HS-27A (cell line): ENCODE measurements around the gene MGMT.

Experiments
- DNase-seq: peaks from one replicate; pipeline ENCODE4 v3.0.0-alpha.2; 2012; ENCODE audit warnings: low read depth, missing footprints

The MGMT gene

GRCh38 chr10:129593953-129594352 lies 126.9 kb downstream of the MGMT start:
- no peak for DNase-seq

GRCh38 chr10:129594811-129595210 lies 127.8 kb downstream of the MGMT start:
- no peak for DNase-seq

GRCh38 chr10:129598413-129598812 lies 131.4 kb downstream of the MGMT start:
- no peak for DNase-seq

GRCh38 chr10:129599160-129599559 lies 132.1 kb downstream of the MGMT start:
- no peak for DNase-seq

DNA sequence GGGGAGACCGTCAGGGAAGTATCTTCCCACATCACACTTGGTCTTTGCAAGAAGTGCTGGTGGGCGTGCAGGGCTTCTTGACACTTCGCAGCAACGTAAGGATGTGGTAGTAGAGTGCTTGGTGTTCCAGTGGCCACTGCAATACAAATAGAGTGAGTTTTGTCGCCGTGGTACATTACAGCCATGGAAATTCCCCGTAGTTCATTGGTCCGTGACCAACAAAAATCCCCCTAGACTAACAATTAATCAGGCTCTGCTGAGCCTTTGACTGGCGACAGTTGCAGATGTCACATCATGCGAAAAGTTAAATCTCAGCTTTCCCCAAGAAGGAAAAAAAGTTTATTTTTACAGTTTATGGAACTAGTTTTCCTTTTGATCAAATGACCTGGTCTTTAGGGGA lies 134.7 kb downstream of the MGMT start:
- no peak for DNase-seq

- no peak for DNase-seq
These were observed 136.0 kb downstream of the MGMT start for GRCh38 chr10:129602938-129603535.

GRCh38 chr10:129604333-129605032 lies 137.4 kb downstream of the MGMT start:
- DNase-seq = no peak

- no peak for DNase-seq
These were observed 138.4 kb downstream of the MGMT start for GRCh38 chr10:129605266-129605985.

DNA sequence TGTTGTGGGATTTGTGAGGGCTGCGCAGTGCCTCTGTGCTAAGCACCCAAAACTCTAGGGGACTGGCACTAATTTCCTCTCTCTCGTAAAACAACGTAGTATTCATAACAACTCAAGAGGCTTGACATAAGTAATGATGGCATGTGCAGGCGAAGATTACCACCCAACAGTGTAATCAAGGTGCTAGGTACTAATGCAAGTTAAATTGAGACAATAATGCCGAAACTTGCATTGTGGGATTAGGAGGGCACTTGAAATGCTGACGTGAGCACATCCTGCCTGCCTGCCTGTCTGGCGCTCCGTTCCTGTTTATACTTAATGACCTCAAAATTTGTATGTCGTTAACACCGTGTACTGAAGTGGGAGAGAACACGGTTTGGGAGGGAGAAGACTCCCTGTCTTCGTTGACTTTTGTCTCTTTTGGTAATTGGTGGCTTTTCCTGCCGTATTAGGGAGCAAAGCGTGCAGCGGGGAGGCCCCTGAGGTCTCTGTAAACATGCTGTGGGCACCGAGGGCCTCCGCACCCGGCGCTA lies 139.0 kb downstream of the MGMT start:
- DNase-seq = no peak

- no peak for DNase-seq
These were observed 140.6 kb downstream of the MGMT start for GRCh38 chr10:129607607-129608109.

DNA sequence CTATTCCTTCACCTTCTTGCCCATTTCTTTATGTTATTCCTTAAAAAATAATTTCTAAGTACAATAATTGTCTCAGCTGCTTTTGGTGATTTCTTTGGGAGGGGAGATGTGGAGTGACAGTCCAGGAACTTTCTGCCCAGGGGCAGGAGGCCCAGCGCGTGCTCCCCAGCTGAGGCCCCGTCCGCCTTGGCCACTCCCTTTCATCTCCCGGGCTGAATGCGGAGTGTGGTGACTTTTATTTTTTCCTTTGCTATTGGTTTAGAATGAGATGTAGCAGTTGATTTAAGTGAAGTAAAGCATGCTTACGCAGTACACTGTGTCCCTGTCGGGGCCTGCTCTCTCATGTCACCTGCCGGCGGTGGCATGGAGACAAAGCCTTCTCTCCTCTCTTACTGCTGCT lies 141.6 kb downstream of the MGMT start:
- DNase-seq = no peak

DNA sequence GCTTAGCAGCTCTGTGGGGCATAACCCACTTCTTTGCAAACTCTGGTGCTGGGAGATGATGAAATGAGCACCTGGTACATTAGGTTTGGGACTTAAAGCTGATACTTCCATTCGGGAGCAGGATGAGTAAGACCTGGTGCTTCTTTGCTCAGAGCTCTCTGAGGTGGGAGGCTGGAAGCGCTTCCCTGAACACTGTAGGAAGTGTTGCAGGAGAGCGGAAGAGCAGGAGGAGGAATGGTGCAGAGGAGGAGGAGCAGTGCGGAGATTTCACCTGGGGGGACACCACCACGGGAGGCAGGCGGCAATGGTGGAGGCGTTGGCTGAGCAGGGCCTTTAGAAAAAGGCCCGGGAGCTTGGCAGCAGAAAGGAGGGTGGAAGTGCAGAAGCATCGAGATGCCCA lies 142.5 kb downstream of the MGMT start:
- DNase-seq = no peak

- no peak for DNase-seq
These were observed 145.6 kb downstream of the MGMT start for GRCh38 chr10:129612481-129613109.

DNA sequence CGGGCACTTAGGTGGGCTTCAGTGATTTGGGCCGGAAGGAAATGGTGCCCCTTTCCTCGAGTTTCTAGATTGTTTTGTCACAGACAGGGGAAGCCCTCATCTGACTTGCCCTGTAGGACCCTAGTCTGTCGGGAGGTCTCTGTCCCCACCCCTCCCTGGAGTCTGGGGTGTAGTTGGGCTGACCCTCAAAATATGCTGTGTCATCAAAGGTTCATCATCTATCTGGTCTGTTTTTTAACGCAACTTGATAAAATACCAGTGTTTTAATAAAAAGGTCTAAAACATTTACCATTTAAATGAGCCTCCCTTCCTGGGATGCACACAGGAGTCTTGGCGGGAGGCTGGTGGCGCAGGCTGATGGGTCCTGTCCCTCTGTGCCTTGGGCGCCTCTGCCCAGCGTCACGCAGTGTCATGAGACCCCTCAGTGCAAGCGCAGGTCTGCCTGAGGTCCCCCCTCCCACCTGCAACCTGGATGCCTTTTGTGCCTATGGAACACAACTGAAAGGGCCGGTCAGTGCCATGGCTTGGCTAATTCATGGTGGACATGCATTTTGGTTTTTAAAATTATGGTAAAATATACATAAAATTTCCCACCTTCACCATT lies 146.4 kb downstream of the MGMT start:
- no peak for DNase-seq

DNA sequence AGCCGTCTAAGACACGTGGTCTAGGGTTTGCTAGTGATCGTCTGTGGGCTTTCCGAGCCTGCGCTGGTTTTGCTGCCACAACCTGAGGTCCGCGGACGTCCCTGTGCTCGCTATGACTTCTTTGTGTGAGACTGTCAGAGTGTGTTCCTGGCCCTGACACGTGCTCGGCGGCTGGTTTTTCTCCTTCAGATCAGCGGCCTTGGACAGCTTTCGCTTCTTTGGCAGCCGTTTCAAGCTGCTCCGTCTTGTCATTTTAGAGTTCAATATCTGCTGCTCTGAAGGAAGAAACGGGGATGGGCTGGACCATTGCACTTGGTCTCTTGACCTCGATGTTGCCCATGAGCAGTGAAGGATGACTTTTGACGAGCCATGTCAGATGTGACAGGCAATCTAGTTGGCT lies 147.3 kb downstream of the MGMT start:
- no peak for DNase-seq

GRCh38 chr10:129615381-129615780 lies 148.3 kb downstream of the MGMT start:
- DNase-seq = no peak

DNA sequence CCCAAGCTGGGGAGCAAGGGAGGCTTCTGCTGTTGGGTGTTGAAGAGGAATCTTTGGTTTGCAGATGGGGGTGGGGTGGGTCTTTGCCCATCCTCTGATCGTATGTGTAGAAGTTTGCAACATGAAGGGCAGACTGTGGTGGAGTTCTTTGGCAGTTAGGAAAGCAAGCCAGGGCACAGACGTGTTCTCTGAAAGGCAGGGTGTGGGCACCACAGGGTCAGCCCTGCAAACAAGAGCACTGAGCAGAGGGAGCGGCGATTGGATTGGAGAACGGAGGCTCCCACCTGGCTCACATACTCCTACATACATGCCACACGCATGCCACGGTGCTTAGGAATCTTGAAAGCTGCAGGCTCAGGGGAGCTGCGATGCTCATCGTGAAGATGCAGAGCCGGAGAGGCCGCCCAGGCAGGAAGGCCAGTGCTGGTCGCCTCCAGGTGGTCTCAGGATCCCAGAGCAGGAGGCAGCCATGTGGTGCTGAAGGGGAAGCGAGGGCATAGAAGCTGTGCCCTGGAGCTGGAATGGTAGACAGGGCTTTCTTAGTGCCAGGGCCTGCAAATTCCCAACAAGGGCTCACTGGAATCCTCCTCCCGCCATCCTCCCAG lies 149.0 kb downstream of the MGMT start:
- DNase-seq = no peak

DNA sequence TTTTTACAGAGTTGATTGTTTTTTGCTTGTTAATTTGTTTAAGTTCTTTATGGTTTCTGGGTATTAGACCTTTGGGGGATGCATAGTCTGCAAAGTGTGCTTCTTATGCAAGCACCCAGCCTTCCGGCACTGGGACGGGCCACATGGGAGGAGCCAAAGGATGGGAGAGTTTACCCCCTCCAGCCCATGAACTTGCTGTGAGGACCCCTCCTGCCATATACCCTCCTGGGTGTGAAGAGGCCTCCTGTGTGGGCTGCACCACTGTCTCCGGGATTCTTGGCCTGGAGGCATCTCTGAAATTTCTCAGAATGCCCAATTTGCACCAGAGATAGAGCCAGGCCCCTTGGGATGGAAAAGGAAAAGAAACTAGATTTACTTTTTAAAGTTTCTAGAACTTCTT lies 150.7 kb downstream of the MGMT start:
- DNase-seq = no peak

GRCh38 chr10:129621062-129621461 lies 154.0 kb downstream of the MGMT start:
- no peak for DNase-seq

GRCh38 chr10:129621693-129622092 lies 154.7 kb downstream of the MGMT start:
- no peak for DNase-seq

DNA sequence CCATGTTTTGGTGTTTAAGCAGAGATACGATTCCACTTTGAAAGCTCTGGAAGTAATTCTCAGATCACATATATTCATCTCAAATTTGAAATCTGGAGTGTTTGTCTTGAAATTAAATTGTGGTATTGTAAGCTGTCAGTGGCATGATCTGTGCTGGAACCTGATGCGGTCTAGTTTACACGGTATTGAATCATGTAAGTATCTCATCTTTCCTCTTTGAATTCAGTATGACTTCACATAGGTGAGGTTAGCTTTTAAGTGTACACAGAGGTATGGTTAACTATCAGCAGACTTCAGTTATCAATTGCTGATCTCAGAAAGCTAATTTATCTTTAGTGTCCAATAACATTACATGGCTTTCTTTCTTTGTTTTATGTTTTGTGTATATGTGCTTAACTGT lies 155.2 kb downstream of the MGMT start:
- DNase-seq = no peak

DNA sequence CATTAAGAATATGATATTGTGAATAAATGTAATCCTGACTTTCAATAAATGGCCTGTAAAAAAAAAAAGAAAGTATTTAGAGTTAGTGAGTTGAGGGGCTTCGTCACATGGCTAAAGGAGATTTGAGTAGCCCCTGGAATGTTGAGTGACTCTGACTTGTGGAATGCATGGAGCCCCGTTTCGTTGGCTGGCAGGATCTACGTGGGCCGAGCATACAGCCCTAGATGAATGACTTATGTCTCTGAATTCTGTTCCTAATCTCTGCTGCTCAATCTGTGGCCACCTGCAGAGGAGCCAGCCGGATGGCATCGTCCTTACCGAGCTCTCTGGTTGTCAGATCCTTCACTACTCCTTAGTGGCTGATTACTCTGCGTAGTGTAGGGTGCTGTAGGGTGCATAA lies 155.7 kb downstream of the MGMT start:
- no peak for DNase-seq
